Vagina (tissue), 2 donors: Measurements from ENCODE around the gene SYCP3. TPM values are rescaled to one million over a fixed set of nuclear protein-coding genes. Genes with fewer than 3 reads are reported as not detected.

ENCODE experiments used
- DNase-seq, 2 donors: peaks; one replicate each; pipeline ENCODE4 v3.0.0-alpha.2; 2017; ENCODE audit errors: extremely low spot score in 2 of 2
- H3K27ac ChIP-seq: fragments of 200-600 bp; sonication (generic); one replicate; pipeline ENCODE4 v1.5.1; 2019
- H3K27me3 ChIP-seq: fragments of 200-600 bp; sonication (generic); one replicate; pipeline ENCODE4 v1.5.1; 2019
- H3K36me3 ChIP-seq, 2 donors: fragments of 200-600 bp; sonication (generic); one replicate each; pipeline ENCODE4 v1.5.1; 2017 to 2019
- H3K4me1 ChIP-seq: fragments of 200-600 bp; sonication (generic); one replicate; pipeline ENCODE4 v1.5.1; 2019
- H3K4me3 ChIP-seq, 2 donors: fragments of 200-600 bp; sonication (generic); 1 replicate in 1 of 2; 2 replicates in 1 of 2; pipeline ENCODE4 v1.5.1; 2016 to 2019
- H3K9me3 ChIP-seq: fragments of 200-600 bp; sonication (generic); one replicate; pipeline ENCODE4 v1.5.1; 2019
- CTCF ChIP-seq, 3 experiments: fragments of 450-650 bp in 2 of 3; fragments of 200-600 bp in 1 of 3; sonication (generic) in 1 of 3; IDR thresholded peaks; one replicate each; pipeline ENCODE4 v1.5.1; 2017 to 2019; ENCODE audit warnings: antibody characterized with exemption in 3 of 3, mild to moderate bottlenecking in 2 of 3, moderate library complexity in 2 of 3
- POLR2A ChIP-seq, 2 donors: fragments of 450-650 bp; IDR thresholded peaks; one replicate each; pipeline ENCODE4 v1.6.1; 2017; ENCODE audit warnings: antibody characterized with exemption in 2 of 2, mild to moderate bottlenecking in 2 of 2, moderate library complexity in 2 of 2
- POLR2AphosphoS5 ChIP-seq, 2 donors: sonication (generic); formaldehyde crosslinking; IDR thresholded peaks; one replicate each; pipeline ENCODE4 v1.9.0; 2017; ENCODE audit warnings: antibody characterized with exemption in 2 of 2, mild to moderate bottlenecking in 2 of 2, low read depth in 1 of 2; ENCODE audit not compliant: insufficient read depth in 1 of 2
- intact Hi-C: fragments of 100-400 bp; cut with DNase I; formaldehyde crosslinking; loops from one replicate; pipeline ENCODE4 v1.15.1; 2023
- total RNA-seq: library from RNA; depleted of rRNA; stranded (reverse); fragments of >200 nt; gene quantifications from one replicate; pipeline ENCODE4 v1.2.3, GENCODE V29; 2016

Gene SYCP3
- total RNA-seq, 1 donor from 2014 or later, result not detected

- TF ChIP-seq POLR2AphosphoS5 (IDR thresholded peaks at IDR 0.05; ENCODE audit: insufficient read depth in 1 of 2, low read depth in 1 of 2) (no peak), CTCF (IDR thresholded peaks at IDR 0.05) (no peak), POLR2A (IDR thresholded peaks at IDR 0.05) (no peak)
- no peak overlapping the region for H3K27ac ChIP-seq
- intact Hi-C loops, result no loop called here
- no peak overlapping the region for H3K4me3 ChIP-seq
- no peaks in the 10 kb centered on the region for H3K4me1 ChIP-seq
- H3K36me3 ChIP-seq, result peaks cover 0 to 48% of the 10 kb centered on the region in 2 donors
- H3K9me3 ChIP-seq, result no peaks in the 10 kb centered on the region
- no peaks in the 10 kb centered on the region for H3K27me3 ChIP-seq
- DNase-seq, result no peak
Observed at GRCh38 chr12:101747697-101748096, 8.4 kb upstream of the SYCP3 start.

GRCh38 chr12:101746661-101747060, 7.4 kb upstream of the SYCP3 start:
- H3K36me3 ChIP-seq, result peaks cover 0 to 46% of the 10 kb centered on the region in 2 donors
- no peak overlapping the region for H3K27ac ChIP-seq
- no peaks in the 10 kb centered on the region for H3K4me1 ChIP-seq
- H3K9me3 ChIP-seq, result no peaks in the 10 kb centered on the region
- no peak for DNase-seq
- TF ChIP-seq POLR2AphosphoS5 (IDR thresholded peaks at IDR 0.05; ENCODE audit: insufficient read depth in 1 of 2, low read depth in 1 of 2) (no peak), CTCF (IDR thresholded peaks at IDR 0.05) (no peak), POLR2A (IDR thresholded peaks at IDR 0.05) (no peak)
- H3K4me3 ChIP-seq, result no peak overlapping the region
- H3K27me3 ChIP-seq, result no peaks in the 10 kb centered on the region
- intact Hi-C loops, result no loop called here

- Histone ChIP-seq H3K4me1 (no peaks in the 10 kb centered on the region), H3K27ac (no peak overlapping the region), H3K4me3 (no peak overlapping the region), H3K9me3 (no peaks in the 10 kb centered on the region), H3K36me3 (peaks cover 0 to 41% of the 10 kb centered on the region in 2 donors), H3K27me3 (no peaks in the 10 kb centered on the region)
- no peak for DNase-seq
- intact Hi-C loops, result no loop called here
- TF ChIP-seq CTCF (IDR thresholded peaks at IDR 0.05), result no peak
- no peak for TF ChIP-seq POLR2AphosphoS5 (IDR thresholded peaks at IDR 0.05; ENCODE audit: insufficient read depth in 1 of 2, low read depth in 1 of 2)
- TF ChIP-seq POLR2A (IDR thresholded peaks at IDR 0.05), result no peak
Observed at GRCh38 chr12:101746196-101746595, 6.9 kb upstream of the SYCP3 start.

GRCh38 chr12:101745481-101745880, 6.2 kb upstream of the SYCP3 start:
- DNase-seq, result no peak
- Histone ChIP-seq H3K27ac (no peak overlapping the region), H3K9me3 (no peaks in the 10 kb centered on the region), H3K36me3 (peaks cover 0 to 34% of the 10 kb centered on the region in 2 donors), H3K27me3 (no peaks in the 10 kb centered on the region), H3K4me3 (no peak overlapping the region), H3K4me1 (no peaks in the 10 kb centered on the region)
- intact Hi-C loops, result no loop called here
- TF ChIP-seq POLR2A (IDR thresholded peaks at IDR 0.05) (no peak), CTCF (IDR thresholded peaks at IDR 0.05) (no peak), POLR2AphosphoS5 (IDR thresholded peaks at IDR 0.05; ENCODE audit: insufficient read depth in 1 of 2, low read depth in 1 of 2) (no peak)

GRCh38 chr12:101743724-101744472, 4.6 kb upstream of the SYCP3 start:
- TF ChIP-seq POLR2AphosphoS5 (IDR thresholded peaks at IDR 0.05; ENCODE audit: insufficient read depth in 1 of 2, low read depth in 1 of 2), result no peak
- no peak for TF ChIP-seq CTCF (IDR thresholded peaks at IDR 0.05)
- no peak for TF ChIP-seq POLR2A (IDR thresholded peaks at IDR 0.05)
- intact Hi-C loops, result no loop called here
- H3K27me3 ChIP-seq, result no peaks in the 10 kb centered on the region
- H3K36me3 ChIP-seq, result peaks cover 0 to 41% of the 10 kb centered on the region in 2 donors
- DNase-seq, result no peak
- no peaks in the 10 kb centered on the region for H3K9me3 ChIP-seq
- H3K4me1 ChIP-seq, result no peaks in the 10 kb centered on the region
- H3K27ac ChIP-seq, result no peak overlapping the region
- no peak overlapping the region for H3K4me3 ChIP-seq
